ENCODE results near the gene HSD17B2.

DNA sequence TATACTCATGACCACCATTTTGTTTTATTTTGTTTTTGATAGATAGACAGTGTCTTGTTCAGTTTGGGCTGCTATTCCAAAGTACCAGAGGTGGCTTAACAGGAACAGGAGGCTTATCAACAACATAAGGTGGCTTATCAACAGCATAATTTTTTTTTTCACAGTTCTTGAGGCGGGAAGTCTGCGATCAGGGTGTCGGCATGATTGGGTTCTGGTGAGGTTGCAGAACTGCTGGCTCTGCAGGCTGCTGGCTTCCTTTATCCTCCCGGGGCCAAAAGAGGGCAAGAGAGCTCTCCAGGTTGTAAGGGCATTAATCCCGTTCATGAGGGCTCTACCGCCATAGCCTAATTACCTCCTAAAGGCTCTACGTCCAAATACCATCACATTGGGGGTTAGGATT lies 11.8 kb upstream of the HSD17B2 start:
- TF ChIP-seq, protein P1, sequence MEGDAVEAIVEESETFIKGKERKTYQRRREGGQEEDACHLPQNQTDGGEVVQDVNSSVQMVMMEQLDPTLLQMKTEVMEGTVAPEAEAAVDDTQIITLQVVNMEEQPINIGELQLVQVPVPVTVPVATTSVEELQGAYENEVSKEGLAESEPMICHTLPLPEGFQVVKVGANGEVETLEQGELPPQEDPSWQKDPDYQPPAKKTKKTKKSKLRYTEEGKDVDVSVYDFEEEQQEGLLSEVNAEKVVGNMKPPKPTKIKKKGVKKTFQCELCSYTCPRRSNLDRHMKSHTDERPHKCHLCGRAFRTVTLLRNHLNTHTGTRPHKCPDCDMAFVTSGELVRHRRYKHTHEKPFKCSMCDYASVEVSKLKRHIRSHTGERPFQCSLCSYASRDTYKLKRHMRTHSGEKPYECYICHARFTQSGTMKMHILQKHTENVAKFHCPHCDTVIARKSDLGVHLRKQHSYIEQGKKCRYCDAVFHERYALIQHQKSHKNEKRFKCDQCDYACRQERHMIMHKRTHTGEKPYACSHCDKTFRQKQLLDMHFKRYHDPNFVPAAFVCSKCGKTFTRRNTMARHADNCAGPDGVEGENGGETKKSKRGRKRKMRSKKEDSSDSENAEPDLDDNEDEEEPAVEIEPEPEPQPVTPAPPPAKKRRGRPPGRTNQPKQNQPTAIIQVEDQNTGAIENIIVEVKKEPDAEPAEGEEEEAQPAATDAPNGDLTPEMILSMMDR (conservative IDR thresholded peaks at IDR 0.05 in 1 of 2, IDR thresholded peaks at IDR 0.05 in 1 of 2; ENCODE audit: low read depth in 1 of 2, low read length in 2 of 2): no peak
- no peak for TF ChIP-seq EZH2 (IDR thresholded peaks at IDR 0.05; ENCODE audit: low read length, missing control alignments)
